ENCODE data around the gene PA2G4. TPM values are rescaled to one million over a fixed set of nuclear protein-coding genes. Genes with fewer than 3 reads are reported as not detected.

Gene PA2G4
- polyA plus RNA-seq, 1 donor from 2014 or later: 115 TPM

GRCh38 chr12:56061982-56062381, 42.4 kb upstream of the PA2G4 start:
- Histone ChIP-seq H4K20me1 (ENCODE audit: insufficient read depth) (no peaks in the 10 kb centered on the region), H3K79me2 (replicated peaks; ENCODE audit: insufficient read depth, low read length) (no peaks in the 10 kb centered on the region), H3K4me2 (ENCODE audit: low read length) (no peak overlapping the region), H3K4me3 (ENCODE audit: low read length) (no peak overlapping the region), H3K9ac (ENCODE audit: low read length) (no peak overlapping the region), H3F3A (ENCODE audit: insufficient read depth, low read length, poor library complexity, severe bottlenecking) (no peaks in the 10 kb centered on the region), H3K9me3 (ENCODE audit: low read length) (no peaks in the 10 kb centered on the region), H3K27me3 (ENCODE audit: insufficient read depth, low read depth, low read length) (no peaks in the 10 kb centered on the region), H3K9me2 (ENCODE audit: insufficient read depth, low read length) (no peaks in the 10 kb centered on the region), H3K27ac (ENCODE audit: low read length) (no peak overlapping the region), H2AFZ (ENCODE audit: low read depth, low read length) (no peak overlapping the region), H3K36me3 (ENCODE audit: insufficient read depth, low read length) (no peaks in the 10 kb centered on the region)
- TF ChIP-seq EZH2 (IDR thresholded peaks at IDR 0.05; ENCODE audit: borderline replicate concordance, insufficient read depth, low read length, poor library complexity, severe bottlenecking) (no peak), RAD21 (conservative IDR thresholded peaks at IDR 0.05) (no peak), EP300 (conservative IDR thresholded peaks at IDR 0.05; ENCODE audit: poor library complexity, severe bottlenecking) (no peak)
- TF ChIP-seq, protein P1, sequence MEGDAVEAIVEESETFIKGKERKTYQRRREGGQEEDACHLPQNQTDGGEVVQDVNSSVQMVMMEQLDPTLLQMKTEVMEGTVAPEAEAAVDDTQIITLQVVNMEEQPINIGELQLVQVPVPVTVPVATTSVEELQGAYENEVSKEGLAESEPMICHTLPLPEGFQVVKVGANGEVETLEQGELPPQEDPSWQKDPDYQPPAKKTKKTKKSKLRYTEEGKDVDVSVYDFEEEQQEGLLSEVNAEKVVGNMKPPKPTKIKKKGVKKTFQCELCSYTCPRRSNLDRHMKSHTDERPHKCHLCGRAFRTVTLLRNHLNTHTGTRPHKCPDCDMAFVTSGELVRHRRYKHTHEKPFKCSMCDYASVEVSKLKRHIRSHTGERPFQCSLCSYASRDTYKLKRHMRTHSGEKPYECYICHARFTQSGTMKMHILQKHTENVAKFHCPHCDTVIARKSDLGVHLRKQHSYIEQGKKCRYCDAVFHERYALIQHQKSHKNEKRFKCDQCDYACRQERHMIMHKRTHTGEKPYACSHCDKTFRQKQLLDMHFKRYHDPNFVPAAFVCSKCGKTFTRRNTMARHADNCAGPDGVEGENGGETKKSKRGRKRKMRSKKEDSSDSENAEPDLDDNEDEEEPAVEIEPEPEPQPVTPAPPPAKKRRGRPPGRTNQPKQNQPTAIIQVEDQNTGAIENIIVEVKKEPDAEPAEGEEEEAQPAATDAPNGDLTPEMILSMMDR (IDR thresholded peaks at IDR 0.05; ENCODE audit: poor library complexity, severe bottlenecking): no peak

GRCh38 chr12:56062996-56063395, 41.4 kb upstream of the PA2G4 start:
- Histone ChIP-seq H3K4me2 (ENCODE audit: low read length) (no peak overlapping the region), H3K27me3 (ENCODE audit: insufficient read depth, low read depth, low read length) (no peaks in the 10 kb centered on the region), H3K9me2 (ENCODE audit: insufficient read depth, low read length) (no peaks in the 10 kb centered on the region), H2AFZ (ENCODE audit: low read depth, low read length) (no peak overlapping the region), H3K36me3 (ENCODE audit: insufficient read depth, low read length) (no peaks in the 10 kb centered on the region), H3K4me3 (ENCODE audit: low read length) (no peak overlapping the region), H3K79me2 (replicated peaks; ENCODE audit: insufficient read depth, low read length) (no peaks in the 10 kb centered on the region), H4K20me1 (ENCODE audit: insufficient read depth) (no peaks in the 10 kb centered on the region), H3F3A (ENCODE audit: insufficient read depth, low read length, poor library complexity, severe bottlenecking) (no peaks in the 10 kb centered on the region), H3K27ac (ENCODE audit: low read length) (no peak overlapping the region), H3K9ac (ENCODE audit: low read length) (no peak overlapping the region), H3K9me3 (ENCODE audit: low read length) (no peaks in the 10 kb centered on the region)
- no peak for TF ChIP-seq EP300 (conservative IDR thresholded peaks at IDR 0.05; ENCODE audit: poor library complexity, severe bottlenecking)

DNA sequence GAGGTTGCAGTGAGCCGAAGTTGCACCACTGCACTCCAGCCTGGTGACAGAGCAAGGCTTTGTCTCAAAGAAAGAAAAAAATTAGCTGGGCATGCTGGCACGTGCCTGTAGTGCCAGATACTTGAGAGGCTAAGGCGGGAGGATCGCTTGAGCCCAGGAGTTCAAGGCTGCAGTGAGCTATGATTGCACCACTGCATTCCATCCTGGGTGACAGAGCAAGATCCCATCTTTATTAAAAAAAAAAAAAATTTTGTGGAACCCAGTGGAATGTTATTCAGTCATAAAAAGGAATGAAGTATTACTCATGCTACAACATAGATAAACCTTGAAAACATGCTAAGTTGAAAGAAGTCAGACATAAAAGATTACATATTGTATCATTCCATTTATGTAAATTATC, 32.7 kb upstream of the PA2G4 start:
- TF ChIP-seq MXI1 (conservative IDR thresholded peaks at IDR 0.05; ENCODE audit: poor library complexity, severe bottlenecking) (no peak), EZH2 (IDR thresholded peaks at IDR 0.05; ENCODE audit: borderline replicate concordance, insufficient read depth, low read length, poor library complexity, severe bottlenecking) (no peak), TAF1 (IDR thresholded peaks at IDR 0.05; ENCODE audit: low read depth) (no peak), RAD21 (conservative IDR thresholded peaks at IDR 0.05) (no peak), POLR2AphosphoS5 (IDR thresholded peaks at IDR 0.05) (no peak), EP300 (conservative IDR thresholded peaks at IDR 0.05; ENCODE audit: poor library complexity, severe bottlenecking) (no peak), SMC3 (conservative IDR thresholded peaks at IDR 0.05; ENCODE audit: poor library complexity) (no peak)
- TF ChIP-seq, protein P1 (IDR thresholded peaks at IDR 0.05; ENCODE audit: poor library complexity, severe bottlenecking): no peak
- TF ChIP-seq, protein P2, sequence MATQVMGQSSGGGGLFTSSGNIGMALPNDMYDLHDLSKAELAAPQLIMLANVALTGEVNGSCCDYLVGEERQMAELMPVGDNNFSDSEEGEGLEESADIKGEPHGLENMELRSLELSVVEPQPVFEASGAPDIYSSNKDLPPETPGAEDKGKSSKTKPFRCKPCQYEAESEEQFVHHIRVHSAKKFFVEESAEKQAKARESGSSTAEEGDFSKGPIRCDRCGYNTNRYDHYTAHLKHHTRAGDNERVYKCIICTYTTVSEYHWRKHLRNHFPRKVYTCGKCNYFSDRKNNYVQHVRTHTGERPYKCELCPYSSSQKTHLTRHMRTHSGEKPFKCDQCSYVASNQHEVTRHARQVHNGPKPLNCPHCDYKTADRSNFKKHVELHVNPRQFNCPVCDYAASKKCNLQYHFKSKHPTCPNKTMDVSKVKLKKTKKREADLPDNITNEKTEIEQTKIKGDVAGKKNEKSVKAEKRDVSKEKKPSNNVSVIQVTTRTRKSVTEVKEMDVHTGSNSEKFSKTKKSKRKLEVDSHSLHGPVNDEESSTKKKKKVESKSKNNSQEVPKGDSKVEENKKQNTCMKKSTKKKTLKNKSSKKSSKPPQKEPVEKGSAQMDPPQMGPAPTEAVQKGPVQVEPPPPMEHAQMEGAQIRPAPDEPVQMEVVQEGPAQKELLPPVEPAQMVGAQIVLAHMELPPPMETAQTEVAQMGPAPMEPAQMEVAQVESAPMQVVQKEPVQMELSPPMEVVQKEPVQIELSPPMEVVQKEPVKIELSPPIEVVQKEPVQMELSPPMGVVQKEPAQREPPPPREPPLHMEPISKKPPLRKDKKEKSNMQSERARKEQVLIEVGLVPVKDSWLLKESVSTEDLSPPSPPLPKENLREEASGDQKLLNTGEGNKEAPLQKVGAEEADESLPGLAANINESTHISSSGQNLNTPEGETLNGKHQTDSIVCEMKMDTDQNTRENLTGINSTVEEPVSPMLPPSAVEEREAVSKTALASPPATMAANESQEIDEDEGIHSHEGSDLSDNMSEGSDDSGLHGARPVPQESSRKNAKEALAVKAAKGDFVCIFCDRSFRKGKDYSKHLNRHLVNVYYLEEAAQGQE (IDR thresholded peaks at IDR 0.05; ENCODE audit: borderline replicate concordance): no peak
- H3K9ac ChIP-seq (ENCODE audit: low read length): no peak overlapping the region

More for the DNA sequence above, 32.7 kb upstream of the PA2G4 start:
- H4K20me1 ChIP-seq (ENCODE audit: insufficient read depth): no peaks in the 10 kb centered on the region
- no peaks in the 10 kb centered on the region for H3K9me3 ChIP-seq (ENCODE audit: low read length)
- H3F3A ChIP-seq (ENCODE audit: insufficient read depth, low read length, poor library complexity, severe bottlenecking): no peaks in the 10 kb centered on the region
- H2AFZ ChIP-seq (ENCODE audit: low read depth, low read length): no peak overlapping the region
- no peaks in the 10 kb centered on the region for H3K79me2 ChIP-seq (replicated peaks; ENCODE audit: insufficient read depth, low read length)
- H3K9me2 ChIP-seq (ENCODE audit: insufficient read depth, low read length): no peaks in the 10 kb centered on the region
- no peaks in the 10 kb centered on the region for H3K36me3 ChIP-seq (ENCODE audit: insufficient read depth, low read length)
- H3K4me3 ChIP-seq (ENCODE audit: low read length): no peak overlapping the region
- no peak overlapping the region for H3K4me2 ChIP-seq (ENCODE audit: low read length)
- no peak overlapping the region for H3K27ac ChIP-seq (ENCODE audit: low read length)
- H3K27me3 ChIP-seq (ENCODE audit: insufficient read depth, low read depth, low read length): no peaks in the 10 kb centered on the region

Measured in neural cell (in vitro differentiated cells).